Measurements from ENCODE around the gene MBLAC1. TPM values are rescaled to one million over a fixed set of nuclear protein-coding genes. Genes with fewer than 3 reads are reported as not detected.
A peak's percentile ranks its signal among the peaks of the same experiment; 100 is the strongest.

MBLAC1 gene
- total and polyA plus RNA-seq, 2 of the 4 experiments (the other 2 are of a cell fraction), result 0.72 to 1.4 TPM

DNA sequence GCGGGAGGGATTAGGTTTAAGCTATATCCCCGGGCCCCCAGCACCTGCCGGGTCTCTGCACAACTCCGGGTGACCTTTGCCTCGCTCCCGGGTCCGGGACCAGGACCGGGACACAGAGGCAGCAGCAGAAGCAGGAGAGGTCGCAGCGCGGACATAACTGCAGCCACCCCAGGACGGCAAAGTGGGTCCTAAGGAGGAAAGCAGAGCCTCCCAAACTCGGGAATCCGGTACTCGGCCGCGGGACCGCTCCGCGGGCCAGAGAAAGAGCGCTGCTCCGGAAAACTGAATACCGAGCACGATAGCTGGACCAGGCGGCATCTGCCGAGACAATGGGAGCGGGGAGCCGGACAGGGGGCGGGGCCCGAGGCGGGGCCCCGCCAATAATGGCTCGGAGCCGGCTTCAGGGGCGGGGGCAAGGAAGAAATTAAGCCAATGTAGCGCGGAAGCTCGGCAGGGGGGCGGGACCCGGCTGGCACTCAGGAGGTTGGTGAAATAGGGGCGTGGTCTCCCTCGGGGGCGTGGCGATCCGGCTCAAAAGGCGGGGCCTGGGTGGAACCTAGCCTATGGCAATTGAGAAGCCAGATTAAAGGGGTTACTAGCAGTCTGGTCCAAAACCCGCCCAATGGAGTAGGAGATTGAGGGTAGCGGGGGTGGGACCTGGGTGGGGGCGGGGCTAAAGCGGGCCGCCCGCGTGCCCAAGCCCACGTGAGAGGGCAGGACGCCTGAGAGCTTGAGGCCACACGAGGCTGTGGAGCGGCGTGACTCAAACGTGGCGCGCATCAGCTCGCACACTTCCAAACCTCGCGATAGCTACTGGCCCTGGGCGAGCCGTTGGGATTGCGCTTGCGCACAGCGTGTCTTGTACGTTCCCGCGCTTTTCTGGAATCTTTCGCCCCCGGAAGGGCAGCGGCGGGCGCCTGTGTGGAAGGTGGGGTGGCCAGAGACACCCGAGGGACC, 50.6 kb downstream of the MBLAC1 start, which contains the start of the genes GPC2 and STAG3:
Gene GPC2 (minus strand): TSS at position 337 of the 957 bp plus-strand sequence. CDS start 182 bp downstream, at position 155.
Gene STAG3 (plus strand): TSS at position 874 of the 957 bp plus-strand sequence. CDS start 2,639 bp downstream, outside the sequence.
- ATAC-seq (ENCODE audit: low read depth) (peak; percentile 99), DNase-seq (peak; percentile 95)
- H2AFZ ChIP-seq (replicated peaks; ENCODE audit: low read length, poor library complexity), result peak within 1 kb of the TSS; percentile 96
- BruUV-seq (replicated peaks), result no TSS peak
- intact Hi-C loops (cut with micrococcal nuclease) (no loop called here), dilution Hi-C loops (cut with HindIII; ENCODE audit: low sequenced_read_pairs, unreplicated experiment) (no loop called here), in situ Hi-C loops (cut with MboI; ENCODE audit: low sequenced_read_pairs) (no loop called here)
- peak within 1 kb of the TSS; percentile 61 for H3K4me2 ChIP-seq (ENCODE audit: low read depth, low read length)
- H2BK120ac ChIP-seq (ENCODE audit: low read depth, low read length), result no peak within 1 kb of the TSS
- peak within 1 kb of the TSS; percentile 69 for H3K14ac ChIP-seq (replicated peaks; ENCODE audit: low read depth, low read length)
- peak within 1 kb of the TSS; percentile 76; the same call in 1 of the 2 replicates for H3K23ac ChIP-seq (ENCODE audit: low read depth, low read length)
- peaks cover 16 to 22% of the 10 kb centered on the region in 2 experiments for H3K79me1 ChIP-seq (ENCODE audit: low read depth in 1 of 2, low read length in 2 of 2)
- H2BK15ac ChIP-seq (ENCODE audit: low read depth, low read length), result no peak within 1 kb of the TSS
- peak within 1 kb of the TSS; percentile 12; the same call in 1 of the 2 replicates for H4K91ac ChIP-seq (ENCODE audit: insufficient read depth, low read depth, low read length)
- no peaks in the 10 kb centered on the region for H3K27me3 ChIP-seq (ENCODE audit: control insufficient read depth, insufficient read depth, low read length)
- H3K4me1 ChIP-seq (ENCODE audit: control insufficient read depth, insufficient read depth, low read length), result peaks cover 5% of the 10 kb centered on the region
- H3K9me1 ChIP-seq (ENCODE audit: insufficient read depth, low read length), result 0 out of 2 replicates have a peak, but pooled peaks cover 2% of the 10 kb centered on the region
- H3K9me3 ChIP-seq (ENCODE audit: control insufficient read depth, insufficient read depth, low read length), result no peaks in the 10 kb centered on the region
- H2AK5ac ChIP-seq (ENCODE audit: low read depth, low read length), result peak within 1 kb of the TSS; percentile 4; the same call in 1 of the 2 replicates
- ChIA-PET POLR2A (ENCODE audit: unreplicated experiment) (interaction anchor here (0.5 to 0.9 kb wide), 2 partner anchors 9 to 650 kb away, joined by 4 to 7 read pairs; partner anchors contain the start of genes EPHB4 and GAL3ST4), CTCF (interaction anchor here (1.3 kb wide), 1 partner anchor 9 kb away, joined by 5 read pairs; the partner anchor contains the start of gene GAL3ST4)
- peak within 1 kb of the TSS; percentile 21; the same call in 1 of the 2 replicates for H3K27ac ChIP-seq (ENCODE audit: insufficient read depth, low read length)
- TF ChIP-seq FOS (IDR thresholded peaks at IDR 0.05; ENCODE audit: low read depth, low read length) (no peak), POLR2A (IDR thresholded peaks at IDR 0.05; ENCODE audit: low read depth, low read length) (no peak), CHD1 (IDR thresholded peaks at IDR 0.05; ENCODE audit: low read depth, low read length) (no peak), BHLHE40 (IDR thresholded peaks at IDR 0.05; ENCODE audit: low read depth, low read length) (peak; percentile 75), CEBPB (IDR thresholded peaks at IDR 0.05; ENCODE audit: low read depth, low read length) (peak; percentile 7; the same call in 1 of the 2 replicates), MXI1 (IDR thresholded peaks at IDR 0.05; ENCODE audit: borderline replicate concordance, low read depth, low read length) (peak; percentile 84), SMC3 (IDR thresholded peaks at IDR 0.05; ENCODE audit: low read depth, low read length) (no peak)
- TF ChIP-seq, protein P1, sequence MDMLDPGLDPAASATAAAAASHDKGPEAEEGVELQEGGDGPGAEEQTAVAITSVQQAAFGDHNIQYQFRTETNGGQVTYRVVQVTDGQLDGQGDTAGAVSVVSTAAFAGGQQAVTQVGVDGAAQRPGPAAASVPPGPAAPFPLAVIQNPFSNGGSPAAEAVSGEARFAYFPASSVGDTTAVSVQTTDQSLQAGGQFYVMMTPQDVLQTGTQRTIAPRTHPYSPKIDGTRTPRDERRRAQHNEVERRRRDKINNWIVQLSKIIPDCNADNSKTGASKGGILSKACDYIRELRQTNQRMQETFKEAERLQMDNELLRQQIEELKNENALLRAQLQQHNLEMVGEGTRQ (IDR thresholded peaks at IDR 0.05; ENCODE audit: low read depth, low read length), result peak; percentile 82
- TF ChIP-seq, protein P2, sequence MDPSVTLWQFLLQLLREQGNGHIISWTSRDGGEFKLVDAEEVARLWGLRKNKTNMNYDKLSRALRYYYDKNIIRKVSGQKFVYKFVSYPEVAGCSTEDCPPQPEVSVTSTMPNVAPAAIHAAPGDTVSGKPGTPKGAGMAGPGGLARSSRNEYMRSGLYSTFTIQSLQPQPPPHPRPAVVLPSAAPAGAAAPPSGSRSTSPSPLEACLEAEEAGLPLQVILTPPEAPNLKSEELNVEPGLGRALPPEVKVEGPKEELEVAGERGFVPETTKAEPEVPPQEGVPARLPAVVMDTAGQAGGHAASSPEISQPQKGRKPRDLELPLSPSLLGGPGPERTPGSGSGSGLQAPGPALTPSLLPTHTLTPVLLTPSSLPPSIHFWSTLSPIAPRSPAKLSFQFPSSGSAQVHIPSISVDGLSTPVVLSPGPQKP (IDR thresholded peaks at IDR 0.05; ENCODE audit: borderline replicate concordance, low read depth, low read length), result no peak
- no peak within 1 kb of the TSS for H2BK20ac ChIP-seq (ENCODE audit: low read depth, low read length)
- H4K20me1 ChIP-seq (ENCODE audit: insufficient read depth, low read length), result no peaks in the 10 kb centered on the region
- H3K18ac ChIP-seq (ENCODE audit: low read depth, low read length), result no peak within 1 kb of the TSS
- no peak within 1 kb of the TSS for H4K5ac ChIP-seq (ENCODE audit: low read depth, low read length)
- peak within 1 kb of the TSS; percentile 68 for H3K9ac ChIP-seq (ENCODE audit: low read depth, low read length)
- peak within 1 kb of the TSS; percentile 63 to 66 for H4K8ac ChIP-seq (ENCODE audit: low read depth in 2 of 2, low read length in 2 of 2)
- peaks cover 10% of the 10 kb centered on the region for H3K36me3 ChIP-seq (ENCODE audit: control insufficient read depth, insufficient read depth, low read length)
- H3K4ac ChIP-seq (ENCODE audit: low read depth, low read length), result peak within 1 kb of the TSS; percentile 64
- peak within 1 kb of the TSS; percentile 74; the same call in 1 of the 2 replicates for H3K56ac ChIP-seq (ENCODE audit: extremely low read depth, insufficient read depth, low read length)
- WGBS, 2 experiments (ENCODE audit: extremely low coverage in 2 of 2, insufficient read length in 1 of 2), result 3% methylated on average over 60 of the region's 78 CpGs; no CpG with 5 or more reads in 1 of the 2 experiments
- peak within 1 kb of the TSS; percentile 69 for H3K4me3 ChIP-seq (ENCODE audit: insufficient read depth, low read depth, low read length)
- H2AK9ac ChIP-seq (replicated peaks; ENCODE audit: low read depth, low read length, poor library complexity), result peak within 1 kb of the TSS; percentile 88
- H2BK5ac ChIP-seq (ENCODE audit: low read depth, low read length, poor library complexity, severe bottlenecking), result no peak within 1 kb of the TSS
